Testis (tissue), 3 donors: ENCODE results near the gene RNF220. TPM values are rescaled to one million over a fixed set of nuclear protein-coding genes. Genes with fewer than 3 reads are reported as not detected.

Source experiments
- DNase-seq: peaks from one replicate; pipeline ENCODE4 v3.0.0-alpha.2; 2019
- H3K27ac ChIP-seq, 2 donors: fragments of 200-600 bp; sonication (generic); one replicate each; pipeline ENCODE4 v1.5.1; 2019
- H3K27me3 ChIP-seq: fragments of 200-600 bp; sonication (generic); one replicate; pipeline ENCODE4 v1.5.1; 2019
- H3K36me3 ChIP-seq: fragments of 200-600 bp; sonication (generic); one replicate; pipeline ENCODE4 v1.5.1; 2017; ENCODE audit warnings: low read depth; ENCODE audit errors: missing control alignments
- H3K4me1 ChIP-seq: fragments of 200-600 bp; sonication (generic); one replicate; pipeline ENCODE4 v1.5.1; 2019
- H3K4me3 ChIP-seq, 2 donors: fragments of 200-600 bp; sonication (generic); one replicate each; pipeline ENCODE4 v1.5.1; 2017 to 2019
- H3K9me3 ChIP-seq: fragments of 200-600 bp; sonication (generic); one replicate; pipeline ENCODE4 v1.5.1; 2017
- POLR2A ChIP-seq: fragments of 450-650 bp; IDR thresholded peaks from one replicate; pipeline ENCODE4 v1.6.1; 2017; ENCODE audit warnings: antibody characterized with exemption, mild to moderate bottlenecking, moderate library complexity
- WGBS, 2 donors: methylation state at CpG; one replicate each; pipeline ENCODE4 v1.1.5; 2018; 5-methylcytosine and 5-hydroxymethylcytosine counted together
- intact Hi-C: fragments of 100-400 bp; cut with DNase I; formaldehyde crosslinking; loops from one replicate; pipeline ENCODE4 v1.15.1; 2023; ENCODE audit warnings: low total_unique reads
- polyA plus RNA-seq: library from polyadenylated mRNA; stranded (reverse); fragments of 350-450 nt; fragmentation: Illumina TruSeq; extraction: RNeasy Lipid Tissue Mini Kit (QIAGEN cat#74804); gene quantifications from one replicate; pipeline ENCODE4 v1.2.3, GENCODE V29; 2014; ENCODE audit warnings: low read depth, low replicate concordance; ENCODE audit not compliant: insufficient read depth
- total RNA-seq, 2 donors: library from RNA; depleted of rRNA; stranded (reverse); fragments of >200 nt; gene quantifications; one replicate each; pipeline ENCODE4 v1.2.3, GENCODE V29; 2016
- TF ChIP-seq, protein P1 (sequence below), 3 experiments: fragments of 450-650 bp in 2 of 3; fragments of 200-600 bp in 1 of 3; sonication (generic) in 1 of 3; IDR thresholded peaks; one replicate each; pipeline ENCODE4 v1.5.1; 2016 to 2019; ENCODE audit warnings: antibody characterized with exemption in 3 of 3, mild to moderate bottlenecking in 2 of 3, moderate library complexity in 1 of 3

The RNF220 gene
- total and polyA plus RNA-seq, 3 donors from 2014 or later, result 99.3 to 148 (median 126) TPM

DNA sequence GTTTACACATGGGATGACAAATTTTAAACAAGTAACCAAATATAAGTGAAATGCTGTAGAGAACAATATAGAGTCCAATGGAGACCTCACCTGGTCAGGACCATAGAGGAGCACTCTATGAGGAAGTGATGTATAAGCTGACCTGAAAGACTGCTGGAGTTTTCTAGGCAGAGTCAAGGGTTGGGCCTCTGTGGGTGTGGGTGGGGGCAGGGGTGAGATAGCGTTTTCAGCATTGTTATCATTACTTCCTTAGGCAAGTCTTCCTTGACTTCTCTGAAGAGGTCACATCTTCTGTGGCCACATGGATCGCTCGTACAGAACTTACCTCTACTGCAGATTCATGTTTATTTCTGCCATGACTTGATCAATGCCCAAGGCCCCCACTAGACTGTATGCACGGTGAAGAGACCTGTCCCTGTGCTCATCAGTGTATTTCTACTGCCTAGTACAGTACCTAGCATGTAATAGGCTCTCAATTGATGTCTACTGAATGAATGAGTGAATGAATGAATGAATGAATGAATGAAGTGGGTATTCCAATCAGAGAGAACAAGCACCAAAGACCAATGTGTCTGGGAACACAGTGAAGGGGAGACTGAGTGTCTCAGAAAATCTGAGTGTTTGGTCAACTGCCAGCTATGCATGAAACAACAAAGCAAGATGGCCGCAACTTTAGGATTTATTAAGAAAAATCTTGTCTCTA, 116.5 kb downstream of the RNF220 start:
- no peak overlapping the region for H3K4me3 ChIP-seq
- H3K4me1 ChIP-seq, result no peaks in the 10 kb centered on the region
- no peaks in the 10 kb centered on the region for H3K27me3 ChIP-seq
- WGBS, 2 donors, result 88 to 91% methylated on average over 5 of the region's 5 CpGs
- intact Hi-C loops, result no loop called here
- no peak overlapping the region for H3K27ac ChIP-seq
- H3K36me3 ChIP-seq, result no peaks in the 10 kb centered on the region
- TF ChIP-seq, protein P1, sequence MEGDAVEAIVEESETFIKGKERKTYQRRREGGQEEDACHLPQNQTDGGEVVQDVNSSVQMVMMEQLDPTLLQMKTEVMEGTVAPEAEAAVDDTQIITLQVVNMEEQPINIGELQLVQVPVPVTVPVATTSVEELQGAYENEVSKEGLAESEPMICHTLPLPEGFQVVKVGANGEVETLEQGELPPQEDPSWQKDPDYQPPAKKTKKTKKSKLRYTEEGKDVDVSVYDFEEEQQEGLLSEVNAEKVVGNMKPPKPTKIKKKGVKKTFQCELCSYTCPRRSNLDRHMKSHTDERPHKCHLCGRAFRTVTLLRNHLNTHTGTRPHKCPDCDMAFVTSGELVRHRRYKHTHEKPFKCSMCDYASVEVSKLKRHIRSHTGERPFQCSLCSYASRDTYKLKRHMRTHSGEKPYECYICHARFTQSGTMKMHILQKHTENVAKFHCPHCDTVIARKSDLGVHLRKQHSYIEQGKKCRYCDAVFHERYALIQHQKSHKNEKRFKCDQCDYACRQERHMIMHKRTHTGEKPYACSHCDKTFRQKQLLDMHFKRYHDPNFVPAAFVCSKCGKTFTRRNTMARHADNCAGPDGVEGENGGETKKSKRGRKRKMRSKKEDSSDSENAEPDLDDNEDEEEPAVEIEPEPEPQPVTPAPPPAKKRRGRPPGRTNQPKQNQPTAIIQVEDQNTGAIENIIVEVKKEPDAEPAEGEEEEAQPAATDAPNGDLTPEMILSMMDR (IDR thresholded peaks at IDR 0.05), result no peak
- no peak for TF ChIP-seq POLR2A
- DNase-seq, result no peak
- no peaks in the 10 kb centered on the region for H3K9me3 ChIP-seq

DNA sequence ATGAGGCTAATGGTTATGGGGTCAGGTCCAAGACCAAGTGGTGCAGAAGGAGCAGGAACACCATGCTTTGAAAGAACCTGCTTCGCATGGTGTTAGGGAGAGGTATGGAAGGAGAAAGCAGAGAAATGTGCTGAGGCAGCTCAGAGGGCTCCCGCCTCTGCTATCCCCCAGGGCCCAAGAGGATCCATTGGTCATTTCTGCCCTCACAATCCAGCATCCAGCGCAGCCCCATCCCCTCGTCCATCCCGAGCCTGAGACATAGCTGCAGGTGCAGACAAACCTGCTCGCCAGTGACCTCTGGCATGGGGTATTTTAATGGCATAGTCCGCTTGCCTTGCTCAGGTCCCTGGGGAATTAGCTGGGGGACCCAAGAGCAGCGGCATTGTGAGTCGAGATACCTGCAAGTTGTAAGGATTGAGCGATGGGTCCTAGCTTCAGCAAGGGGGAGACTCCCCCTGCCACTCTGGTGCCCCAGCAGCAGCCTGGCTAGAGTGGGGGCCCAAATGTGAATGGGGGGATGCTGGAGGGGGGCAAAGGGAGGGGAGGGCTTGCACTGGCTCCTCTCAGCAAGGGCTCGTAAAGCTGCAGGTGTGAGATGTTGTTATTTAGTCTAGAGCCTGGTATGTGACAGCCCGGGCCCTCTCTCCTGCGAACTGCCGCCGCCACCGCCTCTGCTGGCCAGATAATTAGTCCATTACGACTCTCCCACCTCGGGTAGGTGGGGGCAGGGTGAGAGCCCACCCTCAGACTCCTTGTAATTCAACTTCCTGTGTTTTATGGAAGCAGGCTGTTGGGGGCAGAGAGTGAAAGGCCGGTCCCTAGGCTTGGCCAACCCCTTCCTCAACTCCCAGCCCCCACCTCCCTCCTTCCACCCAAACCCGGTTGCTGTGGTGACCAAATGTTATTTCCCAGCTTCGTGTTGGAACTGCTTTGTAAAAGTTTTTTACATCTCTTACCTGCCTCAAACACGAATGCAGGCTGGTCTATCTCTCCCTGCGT, 118.8 kb downstream of the RNF220 start:
- 49 to 52% methylated on average over 22 to 23 of the region's 23 CpGs for WGBS, 2 donors
- H3K9me3 ChIP-seq, result no peaks in the 10 kb centered on the region
- no peak overlapping the region for H3K4me3 ChIP-seq
- TF ChIP-seq, protein P1 (IDR thresholded peaks at IDR 0.05), result no peak
- TF ChIP-seq POLR2A, result no peak
- intact Hi-C loops, result no loop called here
- no peaks in the 10 kb centered on the region for H3K36me3 ChIP-seq
- no peaks in the 10 kb centered on the region for H3K4me1 ChIP-seq
- no peak overlapping the region for H3K27ac ChIP-seq
- H3K27me3 ChIP-seq, result no peaks in the 10 kb centered on the region
- no peak for DNase-seq

DNA sequence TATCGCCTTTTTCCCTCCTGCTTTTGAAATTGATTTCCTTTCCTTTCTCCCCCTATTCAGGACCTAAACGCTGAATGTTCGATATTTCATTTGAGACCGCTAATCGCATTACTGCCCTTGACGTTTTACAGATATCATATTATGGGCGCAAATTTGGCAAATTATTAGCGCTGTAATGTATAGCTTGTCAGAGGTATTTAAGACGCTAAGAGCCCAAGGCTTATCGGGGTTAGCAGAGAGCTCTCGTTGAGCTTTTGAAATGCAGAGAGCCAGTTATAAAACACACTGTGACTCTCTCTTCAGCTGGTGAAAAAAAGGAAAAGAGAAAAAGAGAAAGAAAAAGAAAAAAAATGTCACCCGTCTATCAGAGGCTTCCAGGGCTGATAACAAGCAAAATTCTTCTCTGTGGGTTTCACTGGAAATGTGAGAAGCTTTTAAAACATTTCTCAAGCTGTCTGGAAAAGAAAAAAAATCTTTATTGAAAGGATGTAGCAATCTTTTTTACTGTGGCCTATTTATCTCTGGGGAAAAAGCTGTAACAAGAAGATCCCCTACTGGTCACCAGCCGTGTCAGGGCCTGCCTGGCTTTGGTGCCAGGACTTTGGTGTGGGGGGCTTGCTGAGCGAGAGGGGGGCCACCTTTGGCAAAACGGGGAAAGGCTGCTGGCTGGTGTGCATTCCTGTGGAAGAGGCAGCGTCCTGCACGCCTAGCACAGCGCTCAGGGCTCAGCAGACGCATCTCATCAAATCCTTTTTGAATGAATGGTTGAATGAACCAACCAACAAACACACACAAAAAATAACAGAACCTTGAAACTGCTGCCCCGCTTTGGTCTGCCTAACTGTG, 119.8 kb downstream of the RNF220 start:
- Histone ChIP-seq H3K27ac (no peak overlapping the region), H3K4me1 (no peaks in the 10 kb centered on the region), H3K4me3 (no peak overlapping the region), H3K27me3 (no peaks in the 10 kb centered on the region), H3K9me3 (no peaks in the 10 kb centered on the region), H3K36me3 (no peaks in the 10 kb centered on the region)
- TF ChIP-seq, protein P1 (IDR thresholded peaks at IDR 0.05), result no peak
- no peak for TF ChIP-seq POLR2A
- 34 to 41% methylated on average over 20 of the region's 20 CpGs for WGBS, 2 donors
- intact Hi-C loops, result no loop called here
- DNase-seq, result no peak

DNA sequence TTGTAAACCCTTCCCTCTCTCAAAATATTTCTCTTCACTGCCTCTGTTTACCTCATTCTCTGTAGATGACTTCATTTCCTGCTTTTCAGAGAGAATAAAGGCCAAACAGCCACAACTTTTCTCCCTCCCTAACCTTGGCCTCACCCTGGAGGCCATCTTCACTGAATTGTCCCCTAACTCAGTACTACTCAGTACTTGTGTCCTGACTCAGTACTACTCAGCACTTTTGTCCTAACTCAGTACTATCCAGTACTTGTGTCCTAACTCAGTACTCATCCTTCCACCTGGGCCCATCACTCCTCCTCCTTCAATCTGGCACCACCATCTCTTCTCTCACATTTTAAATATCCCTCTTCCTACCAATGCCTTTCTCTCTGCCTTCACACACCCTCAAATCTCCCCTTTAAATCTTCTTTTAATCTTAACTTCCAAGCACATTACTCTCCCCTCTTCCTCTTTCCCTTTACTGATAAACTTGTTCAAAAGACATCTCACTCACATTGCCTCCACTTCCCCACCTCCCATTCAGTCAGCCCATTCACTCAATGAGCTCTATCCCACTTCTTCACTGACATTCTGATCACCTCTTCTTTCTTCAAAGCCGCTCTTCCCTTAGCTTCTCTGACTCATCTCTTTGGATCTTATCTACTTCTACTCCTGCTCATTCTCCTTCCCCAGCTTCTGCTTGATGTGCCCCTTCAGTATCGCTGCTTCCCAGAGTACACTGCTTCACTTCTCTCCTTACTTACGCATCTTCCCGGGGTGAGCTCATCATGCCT, 121.4 kb downstream of the RNF220 start:
- Histone ChIP-seq H3K27me3 (no peaks in the 10 kb centered on the region), H3K36me3 (no peaks in the 10 kb centered on the region), H3K4me1 (no peaks in the 10 kb centered on the region), H3K27ac (no peak overlapping the region), H3K9me3 (no peaks in the 10 kb centered on the region), H3K4me3 (no peak overlapping the region)
- WGBS, 2 donors, result 95 to 97% methylated on average over 4 of the region's 4 CpGs
- TF ChIP-seq, protein P1 (IDR thresholded peaks at IDR 0.05), result no peak
- no peak for TF ChIP-seq POLR2A
- intact Hi-C loops, result no loop called here
- DNase-seq, result no peak
